H1 (cell line): ENCODE results near the gene DCDC1. TPM values are rescaled to one million over a fixed set of nuclear protein-coding genes. Genes with fewer than 3 reads are reported as not detected.
"Not testable (repeated sequence)": the region's sequence is repeated elsewhere in the genome, so short reads cannot be mapped to it uniquely, and the experiment has no call there.

Experiments
- CTCF ChIA-PET: fragments of 300-600 bp; sonication (Branson Sonifier 250); formaldehyde crosslinking; loops from one replicate; lab custom pipeline; 2021; ENCODE audit not compliant: partially characterized antibody; lab: Charles Lee
- POLR2A ChIA-PET: fragments of 300-600 bp; sonication (Branson Sonifier 250); formaldehyde crosslinking; loops from one replicate; lab custom pipeline; 2021; ENCODE audit warnings: inconsistent platforms; ENCODE audit not compliant: partially characterized antibody; lab: Charles Lee
- DNase-seq, 2 experiments: peaks; one replicate each; pipeline versions ENCODE4 v3.0.0 to v3.0.0-alpha.2; 2010 to 2022; ENCODE audit warnings: low spot score in 2 of 2, low read depth in 1 of 2, mixed read lengths in 1 of 2
- FAIRE-seq: peaks from 2 replicates; lab custom pipeline; 2011; peaks lifted over from hg19 to GRCh38; lab: Jason Lieb, UNC
- H2AFZ ChIP-seq: 2 replicates; pipeline ENCODE4 v1.8.1; 2012; ENCODE audit warnings: low read length, inconsistent platforms
- H2AK5ac ChIP-seq: 2 replicates; pipeline ENCODE4 v1.6.1; 2013; ENCODE audit warnings: low read depth, low read length
- H2BK120ac ChIP-seq: replicated peaks from 2 replicates; pipeline ENCODE3; 2013; ENCODE audit warnings: low read depth, low read length, inconsistent platforms
- H2BK12ac ChIP-seq: 2 replicates; pipeline ENCODE4 v1.6.1; 2013; ENCODE audit warnings: low read depth, low read length
- H2BK15ac ChIP-seq: 2 replicates; pipeline ENCODE4 v1.6.1; 2013; ENCODE audit warnings: low read length
- H2BK20ac ChIP-seq: 2 replicates; pipeline ENCODE4 v1.6.1; 2013; ENCODE audit warnings: low read length
- H2BK5ac ChIP-seq: 2 replicates; pipeline ENCODE4 v1.6.1; 2013; ENCODE audit warnings: low read depth, low read length
- H3K14ac ChIP-seq: 2 replicates; pipeline ENCODE4 v1.6.1; 2013; ENCODE audit warnings: inconsistent platforms; ENCODE audit not compliant: insufficient read length
- H3K18ac ChIP-seq: 2 replicates; pipeline ENCODE4 v1.6.1; 2013; ENCODE audit warnings: low read length; ENCODE audit errors: extremely low read depth
- H3K23ac ChIP-seq: 2 replicates; pipeline ENCODE4 v1.6.1; 2013; ENCODE audit warnings: inconsistent platforms; ENCODE audit not compliant: insufficient read length
- H3K23me2 ChIP-seq: 2 replicates; pipeline ENCODE4 v1.6.1; 2013; ENCODE audit warnings: low read depth, low read length
- H3K27ac ChIP-seq: 2 replicates; pipeline ENCODE4 v1.6.1; 2011; ENCODE audit warnings: low read depth, low read length, inconsistent platforms
- H3K27me3 ChIP-seq, 4 experiments: replicated peaks in 1 of 4; 1 replicate in 1 of 4; 2 replicates in 3 of 4; pipeline versions ENCODE4 v1.6.1 to v1.8.1; 2011 to 2013; ENCODE audit warnings: low read length in 3 of 4, mild to moderate bottlenecking in 3 of 4, inconsistent platforms in 2 of 4, mixed read lengths in 2 of 4, moderate library complexity in 1 of 4; ENCODE audit not compliant: control insufficient read depth in 3 of 4, insufficient read depth in 3 of 4; ENCODE audit errors: extremely low read depth in 1 of 4
- H3K36me3 ChIP-seq, 4 experiments: 2 replicates each; pipeline versions ENCODE4 v1.6.1 to v1.8.1; 2011 to 2013; ENCODE audit warnings: mild to moderate bottlenecking in 4 of 4, low read length in 3 of 4, moderate library complexity in 2 of 4, control low read depth in 1 of 4, inconsistent platforms in 1 of 4; ENCODE audit not compliant: insufficient read depth in 4 of 4, control insufficient read depth in 2 of 4
- H3K4ac ChIP-seq: replicated peaks from 2 replicates; pipeline ENCODE3; 2013; ENCODE audit warnings: low read length, low read depth, mixed read lengths, inconsistent platforms; ENCODE audit not compliant: insufficient read length
- H3K4me1 ChIP-seq, 4 experiments: replicated peaks in 1 of 4; 1 replicate in 1 of 4; 2 replicates in 3 of 4; pipeline versions ENCODE4 v1.6.1 to v1.8.1; 2011 to 2013; ENCODE audit warnings: low read length in 3 of 4, inconsistent platforms in 2 of 4, mixed read lengths in 1 of 4; ENCODE audit not compliant: insufficient read depth in 4 of 4, control insufficient read depth in 3 of 4
- H3K4me2 ChIP-seq, 2 experiments: 2 replicates each; pipeline versions ENCODE4 v1.6.1 to v1.8.1; 2011 to 2013; ENCODE audit warnings: low read depth in 2 of 2, low read length in 2 of 2, control low read depth in 1 of 2, inconsistent platforms in 1 of 2, mild to moderate bottlenecking in 1 of 2; ENCODE audit not compliant: insufficient read depth in 1 of 2
- H3K4me3 ChIP-seq, 4 experiments: fragments of 200-600, 300-600 bp in 1 of 4; sonication (generic), shearing (Covaris generic), sonication (Bioruptor Twin) in 1 of 4; 2 replicates each; pipeline versions ENCODE4 v1.5.1 to v1.8.1; 2011 to 2016; ENCODE audit warnings: low read length in 4 of 4, low read depth in 3 of 4, control low read depth in 2 of 4, inconsistent platforms in 2 of 4, mild to moderate bottlenecking in 2 of 4, mixed read lengths in 1 of 4, moderate library complexity in 1 of 4; ENCODE audit not compliant: insufficient read depth in 2 of 4; ENCODE audit errors: extremely low read depth in 1 of 4
- H3K56ac ChIP-seq: replicated peaks from 2 replicates; pipeline ENCODE3; 2013; ENCODE audit warnings: low read depth, mild to moderate bottlenecking, mixed read lengths, low read length, inconsistent platforms; ENCODE audit not compliant: insufficient read length
- H3K79me1 ChIP-seq: 2 replicates; pipeline ENCODE4 v1.6.1; 2013; ENCODE audit warnings: low read depth, low read length, control low read depth
- H3K79me2 ChIP-seq, 2 experiments: 2 replicates each; pipeline versions ENCODE4 v1.6.1 to v1.8.1; 2012 to 2013; ENCODE audit warnings: low read length in 2 of 2, mild to moderate bottlenecking in 2 of 2, inconsistent platforms in 1 of 2; ENCODE audit not compliant: insufficient read depth in 2 of 2, control insufficient read depth in 1 of 2
- H3K9ac ChIP-seq, 4 experiments: replicated peaks in 1 of 4; 1 replicate in 1 of 4; 2 replicates in 3 of 4; pipeline versions ENCODE4 v1.6.1 to v1.8.1; 2011 to 2013; ENCODE audit warnings: low read depth in 3 of 4, low read length in 3 of 4, control low read depth in 2 of 4, mild to moderate bottlenecking in 2 of 4, moderate library complexity in 2 of 4, inconsistent platforms in 1 of 4; ENCODE audit errors: extremely low read depth in 1 of 4
- H3K9me3 ChIP-seq, 2 experiments: 2 replicates each; pipeline versions ENCODE4 v1.6.1 to v1.8.1; 2012 to 2013; ENCODE audit warnings: mild to moderate bottlenecking in 2 of 2, moderate library complexity in 2 of 2, control low read depth in 1 of 2, inconsistent platforms in 1 of 2, low read depth in 1 of 2, low read length in 1 of 2, mixed read lengths in 1 of 2; ENCODE audit not compliant: insufficient read depth in 2 of 2
- H4K20me1 ChIP-seq, 2 experiments: replicated peaks in 1 of 2; 2 replicates each; pipeline versions ENCODE3 to v1.8.1; 2011 to 2013; ENCODE audit warnings: inconsistent platforms in 2 of 2, low read length in 2 of 2, mild to moderate bottlenecking in 1 of 2; ENCODE audit not compliant: insufficient read depth in 2 of 2, control insufficient read depth in 1 of 2
- H4K5ac ChIP-seq: 2 replicates; pipeline ENCODE4 v1.6.1; 2013; ENCODE audit warnings: low read length, low read depth, mixed read lengths, inconsistent platforms; ENCODE audit not compliant: insufficient read length
- H4K8ac ChIP-seq: 2 replicates; pipeline ENCODE4 v1.8.0; 2013; ENCODE audit warnings: mild to moderate bottlenecking, moderate library complexity, low read length, inconsistent platforms; ENCODE audit not compliant: insufficient read depth; ENCODE audit errors: extremely low read depth
- H4K91ac ChIP-seq: replicated peaks from 2 replicates; pipeline ENCODE3; 2013; ENCODE audit warnings: low read length, mixed read lengths, inconsistent platforms; ENCODE audit not compliant: insufficient read length
- YY1 ChIP-seq: IDR thresholded peaks from 2 replicates; pipeline ENCODE4 v1.6.1; 2011; ENCODE audit warnings: low read depth, mild to moderate bottlenecking, low read length
- WGBS, 2 experiments: shearing (Covaris generic) in 1 of 2; methylation state at CpG; one replicate each; pipeline versions ENCODE4 v1.1.6 to v1.1.7; 2013 to 2015; ENCODE audit warnings: low lambda C conversion rate in 2 of 2, mixed read lengths in 2 of 2, inconsistent platforms in 1 of 2, low coverage in 1 of 2, missing lambda C conversion rate in 1 of 2; ENCODE audit not compliant: insufficient replicate concordance in 2 of 2, insufficient coverage in 1 of 2, insufficient read length in 1 of 2; ENCODE audit errors: extremely low coverage in 1 of 2, missing lambda C conversion rate in 1 of 2; 5-methylcytosine and 5-hydroxymethylcytosine counted together
- polyA plus RNA-seq, 7 experiments: library from polyadenylated mRNA; depleted of rRNA in 3 of 7; stranded (reverse) in 5 of 7; unstranded in 2 of 7; fragments of >200 nt in 5 of 7; fragments of 200-250 nt in 2 of 7; gene quantifications; 1 replicate in 5 of 7; 2 replicates in 1 of 7; 4 replicates in 1 of 7; pipeline versions ENCODE4 v1.2.1 to v1.2.3, GENCODE V29; 2011 to 2013; ENCODE audit warnings: missing spikeins in 2 of 7, mixed read lengths in 2 of 7
- total RNA-seq: library from RNA; stranded (reverse); fragmentation: NEBNext Ultra II Directional; extraction: Animal tissue kit (Norgen Biotek cat#: 25700); gene quantifications from 2 replicates; pipeline ENCODE4 v1.2.1, GENCODE V29; 2021

The DCDC1 gene
- total and polyA plus RNA-seq, 2 of the 8 experiments (the other 6 are each of a cell fraction or from before 2014, with no cell fraction given): 0.15 to 0.56 TPM

DNA sequence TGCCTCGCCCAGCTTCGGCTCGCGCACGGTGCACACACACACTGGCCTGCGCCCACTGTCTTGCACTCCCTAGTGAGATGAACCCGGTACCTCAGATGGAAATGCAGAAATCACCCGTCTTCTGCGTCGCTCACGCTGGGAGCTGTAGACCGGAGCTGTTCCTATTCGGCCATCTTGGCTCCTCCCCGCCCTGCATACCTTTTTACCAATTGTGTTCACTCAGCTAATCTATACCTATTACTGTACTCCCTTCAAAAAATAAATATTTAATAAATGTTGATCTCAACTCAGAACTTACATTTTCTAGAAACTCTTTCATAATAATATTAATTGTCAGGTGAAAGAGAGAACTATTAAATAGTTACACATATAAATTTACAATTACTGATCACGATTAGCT, 48.0 kb downstream of the DCDC1 start:
- H3K18ac ChIP-seq, DNase-seq, H2BK120ac ChIP-seq, H3K79me2 ChIP-seq, FAIRE-seq, H3K14ac ChIP-seq, H3K4me1 ChIP-seq, H2BK5ac ChIP-seq, H3K27ac ChIP-seq, H3K27me3 ChIP-seq, H3K23me2 ChIP-seq, H2BK12ac ChIP-seq, H3K36me3 ChIP-seq, H2AK5ac ChIP-seq, H2AFZ ChIP-seq, H3K4me2 ChIP-seq, H3K4ac ChIP-seq, H3K79me1 ChIP-seq, POLR2A ChIA-PET, H3K23ac ChIP-seq, H2BK15ac ChIP-seq, H3K9me3 ChIP-seq, H3K4me3 ChIP-seq, H4K20me1 ChIP-seq, H4K91ac ChIP-seq, H4K5ac ChIP-seq, H3K9ac ChIP-seq, H2BK20ac ChIP-seq, H3K56ac ChIP-seq: not testable (repeated sequence)
- 95% methylated on average over 5 of the region's 15 CpGs; no CpG with 5 or more reads in 1 of the 2 experiments for WGBS, 2 experiments
- CTCF ChIA-PET: interaction anchor here (0.6 kb wide), 1 partner anchor 16 kb away, joined by 3 read pairs; no protein-coding TSS in a partner anchor
- 0 out of 2 replicates have a peak overlapping the region, but pooled peaks have one; percentile 3 for H4K8ac ChIP-seq
- 0 out of 2 replicates have a peak, but pooled peaks have one; percentile 21 for TF ChIP-seq YY1
